Measurements from ENCODE around the gene STIM1.

STIM1 gene

GRCh38 chr11:3830088-3830487, 25.4 kb upstream of the STIM1 start:
- DNase-seq (ENCODE audit: low read depth in 1 of 2, low spot score in 1 of 2) = no peak

DNA sequence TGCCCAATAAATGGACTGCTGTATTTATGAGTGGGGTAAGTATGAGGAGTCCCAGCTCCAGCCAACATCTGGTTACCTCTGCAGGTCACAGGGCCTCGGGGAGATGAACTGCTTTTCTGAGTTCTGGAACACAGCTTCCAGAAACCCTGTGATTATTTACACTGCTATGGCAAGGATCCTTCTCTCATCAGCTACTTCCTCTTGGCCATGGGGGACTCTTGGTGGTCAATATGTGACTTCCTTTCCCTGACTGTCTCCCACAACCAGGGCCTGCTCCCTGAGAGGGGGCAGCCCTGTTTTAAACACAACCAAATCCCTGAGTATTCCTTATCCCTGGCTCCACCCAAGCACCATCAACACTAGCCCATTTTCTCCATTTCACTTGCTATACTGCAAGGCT, 24.7 kb upstream of the STIM1 start:
- no peak for DNase-seq (ENCODE audit: low read depth in 1 of 2, low spot score in 1 of 2)

DNA sequence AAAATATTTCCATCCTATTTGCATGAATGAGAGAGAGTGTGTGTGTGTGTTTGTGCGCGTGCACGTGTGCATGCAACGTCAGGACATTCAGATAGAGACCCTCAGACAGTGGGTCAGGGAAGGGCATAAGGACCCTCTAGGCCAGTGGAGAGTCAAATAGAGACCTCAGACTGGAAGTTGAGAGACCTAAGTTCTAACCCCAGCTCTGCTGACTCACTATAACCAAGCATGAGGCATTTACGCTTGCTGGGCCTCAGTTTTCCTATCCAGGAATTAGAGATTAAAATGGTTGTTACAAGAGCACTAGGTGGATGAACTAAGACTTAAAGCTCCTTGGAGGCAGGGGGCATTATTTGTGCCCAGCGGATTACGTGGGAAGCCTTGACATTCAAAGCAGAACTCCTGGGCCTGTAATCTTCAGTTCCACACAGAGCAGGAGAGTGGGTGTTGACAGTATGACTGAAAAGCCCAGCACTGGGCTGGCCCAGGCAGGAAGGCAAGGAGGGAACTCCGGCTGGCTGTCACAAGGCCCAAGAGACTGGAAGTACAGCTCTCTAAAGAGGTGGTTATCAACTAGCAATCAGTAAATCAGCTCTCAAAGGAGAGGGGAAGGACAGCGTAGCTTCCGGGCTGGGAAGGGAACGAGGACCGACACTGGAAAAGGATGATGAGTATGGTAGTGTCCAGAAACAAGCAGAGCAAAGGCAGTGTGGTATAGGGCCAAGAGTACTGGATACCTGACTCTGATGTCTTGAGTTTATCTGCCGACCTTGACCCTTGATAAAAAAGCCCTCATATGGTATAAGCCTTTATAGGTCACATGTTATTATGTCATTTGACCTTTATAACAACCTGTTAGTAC, 23.9 kb upstream of the STIM1 start:
- DNase-seq (ENCODE audit: low read depth in 1 of 2, low spot score in 1 of 2) = no peak

GRCh38 chr11:3832816-3833215, 22.6 kb upstream of the STIM1 start:
- no peak for DNase-seq (ENCODE audit: low read depth in 1 of 2, low spot score in 1 of 2)

- no peak for DNase-seq (ENCODE audit: low read depth in 1 of 2, low spot score in 1 of 2)
Observed at GRCh38 chr11:3833449-3833848, 22.0 kb upstream of the STIM1 start.

DNA sequence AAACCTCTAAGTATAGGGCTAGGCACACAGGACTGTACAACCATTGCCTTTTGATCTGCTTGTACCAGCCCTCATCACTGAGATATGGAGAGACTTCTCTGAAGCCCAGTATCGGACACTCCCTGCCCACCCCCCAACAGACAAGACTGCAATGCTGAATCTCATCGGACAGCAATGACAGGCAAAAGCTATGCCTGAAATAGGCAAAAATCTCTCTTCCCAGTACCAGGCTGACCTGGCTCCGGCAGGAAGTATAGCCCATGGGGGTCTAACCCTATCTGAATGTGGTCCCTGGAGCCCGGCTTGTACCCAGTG, 21.2 kb upstream of the STIM1 start:
- no peak for DNase-seq (ENCODE audit: low read depth in 1 of 2, low spot score in 1 of 2)

DNA sequence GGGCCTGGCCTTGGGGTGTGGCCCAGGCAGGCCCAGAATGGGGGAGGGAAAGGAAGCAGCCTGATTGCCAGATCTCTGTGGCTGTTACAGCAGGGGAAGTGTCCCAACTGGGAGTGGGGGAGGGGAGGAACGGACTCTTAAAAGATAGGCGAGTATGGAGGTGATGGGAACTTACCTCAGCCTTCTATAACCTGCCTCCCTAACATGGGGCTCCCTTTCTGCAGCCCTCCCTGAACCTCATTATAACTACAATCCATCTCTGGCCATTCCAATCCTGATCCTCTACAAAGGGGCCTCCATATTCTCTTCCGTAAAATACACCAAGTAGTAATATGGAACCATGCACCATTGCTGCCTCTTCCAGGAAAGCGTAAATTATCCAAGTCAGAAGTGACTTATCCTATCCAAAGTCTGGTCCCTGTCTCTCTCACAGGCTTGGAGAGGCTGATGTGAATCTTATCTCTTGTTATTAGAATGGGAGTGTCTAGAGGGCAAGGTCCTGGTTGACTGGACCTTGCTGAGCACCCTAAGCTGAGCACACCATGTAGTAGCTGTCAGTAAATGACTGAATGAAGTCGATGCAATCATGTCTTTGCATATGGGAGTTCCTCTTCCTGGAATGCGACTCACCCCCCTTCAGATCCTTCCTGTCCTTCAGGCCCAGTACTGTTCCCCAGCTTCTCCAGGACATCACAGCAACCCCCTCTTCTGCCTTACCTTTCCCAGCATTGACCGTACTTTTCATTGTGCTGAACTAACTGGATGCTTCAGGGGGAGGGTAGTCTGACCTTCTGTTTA, 20.6 kb upstream of the STIM1 start:
- DNase-seq (ENCODE audit: low read depth in 1 of 2, low spot score in 1 of 2) = no peak

GRCh38 chr11:3835751-3836150, 19.7 kb upstream of the STIM1 start:
- DNase-seq (ENCODE audit: low read depth in 1 of 2, low spot score in 1 of 2) = no peak

- DNase-seq (ENCODE audit: low read depth in 1 of 2, low spot score in 1 of 2) = no peak
Observed at GRCh38 chr11:3836903-3837302, 18.6 kb upstream of the STIM1 start.

DNA sequence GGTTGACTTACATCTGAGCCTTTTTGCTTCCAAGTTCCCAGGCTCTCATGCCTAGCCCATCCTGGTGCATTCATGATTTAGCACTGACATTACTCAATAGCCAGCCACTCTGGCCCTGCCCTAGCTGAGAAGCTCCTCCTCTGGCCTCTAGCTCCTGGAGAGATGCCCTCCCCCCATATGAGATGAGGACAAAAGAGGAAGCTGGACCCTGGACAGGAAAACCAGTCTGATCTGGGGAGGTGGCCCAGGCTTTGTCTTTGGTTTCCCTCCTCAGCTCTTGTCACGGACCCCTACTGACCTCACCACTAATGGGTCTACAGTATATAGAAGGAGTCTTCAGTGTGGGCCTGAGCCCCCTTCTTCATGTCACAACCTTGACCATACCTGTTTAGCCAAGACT, 17.7 kb upstream of the STIM1 start:
- DNase-seq (ENCODE audit: low read depth in 1 of 2, low spot score in 1 of 2) = no peak

GRCh38 chr11:3838504-3838903, 17.0 kb upstream of the STIM1 start:
- no peak for DNase-seq (ENCODE audit: low read depth in 1 of 2, low spot score in 1 of 2)

DNA sequence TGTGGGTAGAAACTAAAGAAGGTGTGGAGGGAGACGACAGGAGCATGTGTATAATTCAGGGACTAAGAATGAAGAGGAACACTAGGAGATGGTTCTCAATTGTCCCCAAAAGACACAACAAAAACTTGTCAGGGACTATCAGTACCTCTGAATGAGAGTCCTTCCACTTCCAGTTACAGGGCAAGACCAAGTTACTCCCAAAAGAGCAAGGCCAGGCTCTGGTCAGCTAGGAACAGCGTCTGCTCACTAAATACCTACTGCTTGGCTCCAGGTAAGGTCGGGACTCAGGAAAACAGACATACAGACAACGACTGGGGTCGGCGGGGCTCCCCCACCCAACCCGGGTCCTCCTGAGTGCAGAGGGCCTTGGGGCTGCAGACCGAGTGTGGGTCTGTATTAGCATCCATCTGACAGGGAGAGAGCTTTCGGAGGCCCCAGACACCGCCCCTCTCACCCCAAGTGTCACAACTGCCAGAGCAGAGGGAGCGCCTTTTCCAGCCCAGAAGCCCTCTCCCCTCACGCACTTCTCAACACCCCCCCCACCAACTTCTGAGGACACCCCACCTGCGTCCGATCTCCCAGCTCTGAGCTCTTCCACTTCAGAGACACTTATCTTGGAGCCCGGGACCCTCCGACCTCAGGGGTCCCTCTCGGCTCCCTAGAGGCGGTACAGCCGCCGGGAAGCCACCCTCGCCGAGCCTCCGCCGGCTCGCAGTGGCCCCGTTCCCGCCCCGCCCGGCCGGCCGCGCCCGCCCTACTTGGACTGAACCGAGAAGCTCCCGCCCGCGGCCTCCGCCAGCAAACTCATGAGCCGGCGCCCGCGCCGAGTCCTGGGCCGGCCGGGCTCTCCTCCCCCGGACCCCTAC, 15.2 kb upstream of the STIM1 start:
- DNase-seq (ENCODE audit: low read depth in 1 of 2, low spot score in 1 of 2) = peak in 1 of 2 donors; percentile 51

DNA sequence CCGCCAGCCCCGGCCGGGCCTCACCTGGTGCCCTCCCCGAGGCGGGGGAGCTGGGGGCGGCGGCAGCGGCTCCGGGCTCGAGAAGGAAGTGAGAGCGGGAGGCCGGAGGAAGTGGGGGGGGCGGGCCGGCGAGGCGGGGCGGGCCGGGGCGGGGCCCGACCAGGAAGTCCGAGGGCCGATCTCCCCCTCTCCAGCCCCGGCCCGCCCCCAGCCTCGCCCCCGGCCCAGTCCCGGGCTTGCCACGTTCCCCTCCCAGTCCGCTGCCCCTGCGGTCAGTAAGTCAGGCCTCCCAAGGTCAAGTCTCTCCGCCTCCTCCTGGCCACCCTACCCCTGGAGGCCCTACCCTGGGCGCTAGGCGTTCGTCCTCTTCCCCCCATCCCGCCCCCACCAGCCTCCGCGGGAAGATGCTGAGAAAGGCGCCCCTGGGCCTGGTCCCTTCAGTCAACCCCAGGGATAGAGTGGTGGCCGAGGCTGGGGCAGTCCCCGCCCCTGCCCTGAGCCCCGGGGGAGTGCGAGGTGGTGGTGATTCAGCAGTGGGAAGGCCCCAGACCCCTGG, 14.5 kb upstream of the STIM1 start, which contains the start of gene RHOG:
Gene RHOG, minus strand, starts transcription at position 90 of the 556 bp plus-strand sequence. CDS start 12,821 bp downstream, outside the sequence.
- DNase-seq (ENCODE audit: low read depth in 1 of 2, low spot score in 1 of 2) = peak in 1 of 2 donors; percentile 87

DNA sequence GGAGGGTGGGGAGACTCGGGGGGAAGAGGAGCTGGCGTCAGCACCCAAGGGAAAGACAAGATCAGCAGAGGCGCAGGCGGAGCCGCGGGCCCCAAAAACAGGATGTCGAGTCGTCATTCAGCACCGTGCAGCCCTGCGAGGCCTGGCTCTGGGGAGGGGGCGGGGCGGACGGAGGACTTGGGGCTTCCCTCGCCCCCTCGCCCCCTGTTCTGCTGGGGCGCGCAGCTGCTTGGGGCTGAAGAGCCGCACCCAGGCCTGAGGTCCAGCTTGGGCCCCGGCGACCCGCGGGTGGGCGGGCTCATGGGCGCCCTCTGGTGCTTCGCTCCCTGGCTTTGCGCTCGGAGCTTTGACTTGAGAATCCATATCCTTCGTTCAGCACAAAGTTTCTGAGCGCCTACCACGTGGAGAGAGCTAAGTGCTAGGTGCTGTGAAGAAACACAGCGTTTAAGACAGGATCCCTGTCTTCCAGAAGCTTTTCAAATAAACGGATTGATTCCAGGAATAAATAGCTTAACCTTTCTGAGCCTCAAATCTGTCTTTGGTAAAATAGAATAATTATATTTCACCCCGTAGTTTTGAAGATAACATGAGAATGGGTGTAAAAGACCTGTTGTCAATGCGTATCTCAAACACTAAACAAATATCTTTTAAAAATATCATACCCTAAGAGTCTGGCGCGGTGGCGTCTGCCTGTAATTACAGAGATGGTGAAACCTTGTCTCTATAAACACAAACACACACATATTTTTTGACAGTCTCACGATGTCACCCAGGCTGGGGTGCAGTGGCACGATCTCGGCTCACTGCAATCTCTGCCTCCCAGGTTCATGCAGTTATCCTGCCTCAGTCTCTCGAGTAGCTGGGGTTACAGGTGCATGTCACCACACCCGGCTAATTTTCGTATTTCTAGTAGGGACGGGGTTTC, 13.8 kb upstream of the STIM1 start:
- peak in 1 of 2 donors; percentile 91 for DNase-seq (ENCODE audit: low read depth in 1 of 2, low spot score in 1 of 2)

GRCh38 chr11:3843326-3843725, 12.1 kb upstream of the STIM1 start:
- no peak for DNase-seq (ENCODE audit: low read depth in 1 of 2, low spot score in 1 of 2)

- DNase-seq (ENCODE audit: low read depth in 1 of 2, low spot score in 1 of 2) = no peak
Observed at GRCh38 chr11:3845246-3845645, 10.2 kb upstream of the STIM1 start.

DNA sequence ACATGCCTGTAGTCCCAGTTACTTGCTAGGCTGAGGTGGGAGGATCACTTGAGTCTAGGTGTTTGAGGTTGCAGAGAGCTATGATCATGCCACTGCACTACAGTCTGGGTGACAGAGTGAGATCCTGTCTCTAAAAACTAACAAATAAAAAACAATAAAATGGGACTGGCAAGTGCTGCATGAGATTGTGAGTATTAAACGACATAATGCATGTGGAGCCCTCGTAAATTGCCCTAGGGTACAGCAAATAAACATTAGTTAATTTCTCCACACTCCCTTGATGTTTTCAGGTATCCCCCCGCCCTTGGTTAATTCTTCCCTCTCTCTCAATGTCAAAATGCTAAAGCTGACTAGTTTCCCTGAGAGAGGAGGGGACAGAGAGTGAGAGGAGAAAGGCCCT, 9.8 kb upstream of the STIM1 start:
- DNase-seq (ENCODE audit: low read depth in 1 of 2, low spot score in 1 of 2) = no peak

DNA sequence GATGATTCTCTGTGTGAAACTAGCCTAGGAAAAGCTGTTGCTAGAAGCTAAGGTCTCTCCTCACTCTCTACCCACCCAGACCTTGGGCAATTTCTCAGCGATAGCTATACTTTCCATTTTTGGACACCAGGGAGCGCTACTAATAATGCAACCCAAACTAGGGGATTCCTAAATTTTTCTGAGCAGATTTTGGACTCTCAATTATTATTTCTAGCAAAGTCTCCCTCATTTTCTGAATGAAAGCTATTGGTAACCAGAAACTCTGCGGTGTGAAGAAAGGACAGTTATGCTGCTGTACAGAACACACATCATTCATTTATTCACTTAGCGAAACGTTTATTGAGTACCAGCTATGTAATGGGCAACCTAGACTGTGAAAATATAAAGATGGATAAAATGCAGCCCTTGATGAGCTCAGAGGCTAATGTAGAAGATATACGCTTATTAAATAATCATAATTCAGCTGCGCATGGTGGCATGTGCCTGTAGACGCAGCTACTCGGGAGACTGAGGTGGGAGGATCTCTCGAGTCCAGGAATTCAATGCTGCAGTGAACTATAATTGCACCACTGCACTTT, 6.1 kb upstream of the STIM1 start:
- DNase-seq (ENCODE audit: low read depth in 1 of 2, low spot score in 1 of 2) = peak in 1 of 2 donors; percentile 61

- DNase-seq (ENCODE audit: low read depth in 1 of 2, low spot score in 1 of 2) = no peak
Observed at GRCh38 chr11:3853545-3853842, 2.0 kb upstream of the STIM1 start.
